Activated T-cell treated with anti-CD3 and anti-CD28 coated beads, Interleukin-2, amount 50 U/mL, for 24 hours (primary cell): ENCODE measurements around the gene SYCE1.
"Not testable (repeated sequence)": the region's sequence is repeated elsewhere in the genome, so short reads cannot be mapped to it uniquely, and the experiment has no call there.

Experiments
- DNase-seq: peaks from one replicate; pipeline ENCODE4 v3.0.0-alpha.2; 2020
- H3K27ac Mint-ChIP-seq: 2 replicates; pipeline ENCODE4 v1.8.0; 2020; ENCODE audit warnings: mild to moderate bottlenecking, mixed read lengths
- H3K27me3 Mint-ChIP-seq: 2 replicates; pipeline ENCODE4 v1.8.0; 2020; ENCODE audit warnings: mixed read lengths
- H3K36me3 Mint-ChIP-seq: 2 replicates; pipeline ENCODE4 v1.8.0; 2020; ENCODE audit warnings: low read depth, mixed read lengths
- H3K4me1 Mint-ChIP-seq: 2 replicates; pipeline ENCODE4 v1.8.0; 2020; ENCODE audit warnings: low read depth, mixed read lengths
- H3K4me3 Mint-ChIP-seq: 2 replicates; pipeline ENCODE4 v1.8.0; 2020; ENCODE audit warnings: mild to moderate bottlenecking, moderate library complexity, mixed read lengths
- H3K9me3 Mint-ChIP-seq: 2 replicates; pipeline ENCODE4 v1.8.0; 2020; ENCODE audit warnings: mixed read lengths

SYCE1 gene, protein sequence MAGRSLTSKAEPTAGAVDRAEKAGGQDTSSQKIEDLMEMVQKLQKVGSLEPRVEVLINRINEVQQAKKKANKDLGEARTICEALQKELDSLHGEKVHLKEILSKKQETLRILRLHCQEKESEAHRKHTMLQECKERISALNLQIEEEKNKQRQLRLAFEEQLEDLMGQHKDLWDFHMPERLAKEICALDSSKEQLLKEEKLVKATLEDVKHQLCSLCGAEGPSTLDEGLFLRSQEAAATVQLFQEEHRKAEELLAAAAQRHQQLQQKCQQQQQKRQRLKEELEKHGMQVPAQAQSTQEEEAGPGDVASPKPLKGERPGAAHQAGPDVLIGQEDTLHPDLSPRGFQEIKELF

DNA sequence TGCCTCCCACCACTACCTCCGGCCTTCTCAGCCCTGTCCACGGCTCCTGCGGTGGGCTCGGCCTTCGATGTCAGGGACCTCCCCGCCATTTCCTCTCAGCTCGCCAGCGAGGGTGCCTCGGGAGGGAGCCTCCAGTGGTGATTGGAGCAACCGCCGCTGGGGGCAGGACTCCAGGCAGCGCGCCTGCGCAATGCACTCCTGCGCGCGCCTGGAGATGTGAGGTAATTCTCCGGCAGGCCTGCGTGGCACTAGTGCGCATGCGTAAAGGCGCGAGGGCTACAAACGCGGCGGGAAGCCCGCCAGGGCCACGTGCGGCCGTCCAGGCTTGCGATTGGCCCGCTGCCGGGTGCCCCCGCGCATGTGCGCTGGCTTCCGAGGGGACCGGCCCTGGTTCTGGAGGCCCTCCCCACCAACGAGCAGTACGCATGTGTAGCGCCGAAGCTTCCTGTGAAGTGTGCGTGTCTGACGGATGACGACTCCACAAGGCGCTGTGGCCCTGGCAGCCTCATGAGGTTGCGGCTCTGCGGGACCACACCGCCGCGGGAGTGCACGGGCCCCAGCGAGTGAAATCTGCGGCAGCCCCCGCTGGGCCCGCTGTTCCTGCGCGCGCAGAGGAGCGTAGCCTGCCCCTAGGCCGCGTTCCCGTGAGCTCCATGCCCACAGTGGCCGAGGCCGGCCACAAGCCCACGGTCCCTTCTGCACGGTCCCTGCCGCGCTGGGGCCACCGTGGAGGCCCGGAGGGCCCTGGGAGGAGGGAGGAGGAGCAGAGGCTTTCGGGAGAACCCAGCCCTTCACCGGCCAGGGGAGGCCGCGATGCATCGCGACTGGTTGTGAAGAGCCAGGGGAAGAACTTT, at the start of gene SYCE1:
SYCE1 (minus strand) TSS at position 143 of the 854 bp plus-strand sequence; CDS start at position 89, 54 bp downstream.
- Mint-ChIP-seq H3K4me1 (no peaks in the 10 kb centered on the region), H3K9me3 (no peaks in the 10 kb centered on the region), H3K27ac (no peak within 1 kb of the TSS), H3K27me3 (peaks cover 14% of the 10 kb centered on the region), H3K36me3 (no peaks in the 10 kb centered on the region), H3K4me3 (no peak within 1 kb of the TSS)
- no peak for DNase-seq

DNA sequence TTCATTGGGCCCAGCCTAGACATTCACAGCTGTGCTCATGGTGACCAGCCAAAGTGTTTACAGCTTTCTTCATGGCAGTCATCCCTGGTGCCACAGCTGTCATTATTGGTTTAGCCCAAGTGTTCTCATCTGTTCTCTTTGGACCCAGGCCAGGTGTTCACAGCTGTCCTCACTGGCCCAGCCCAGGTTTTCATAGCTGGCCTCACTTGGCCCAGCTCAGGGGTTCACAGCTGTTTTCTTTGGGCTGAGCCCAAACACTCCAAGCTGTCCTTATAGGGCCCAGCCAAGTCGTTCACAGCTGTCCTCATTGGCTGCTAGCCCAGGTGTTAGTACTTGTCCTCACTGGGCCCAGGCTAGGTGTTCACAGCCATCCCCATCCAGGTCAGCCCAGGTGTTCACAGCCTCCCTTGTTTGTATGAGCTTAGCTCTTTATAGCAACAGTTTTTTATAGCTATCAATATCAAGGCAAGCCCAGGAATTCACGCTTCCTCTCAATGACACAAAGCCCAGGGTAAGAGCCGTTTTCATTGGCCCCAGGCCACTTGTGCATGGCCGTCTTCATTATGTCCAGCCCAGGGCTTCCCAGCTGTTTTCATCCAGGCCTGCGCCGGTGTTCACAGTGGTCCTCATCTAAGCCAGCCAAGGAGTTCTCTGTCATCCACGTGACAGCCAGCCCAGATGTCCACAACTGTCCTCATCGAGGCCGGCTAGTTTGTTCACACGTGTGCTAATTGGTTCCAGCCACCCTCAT, 49.6 kb upstream of the SYCE1 start:
- Mint-ChIP-seq H3K9me3 (peaks cover 5% of the 10 kb centered on the region), H3K4me3 (no peak overlapping the region), H3K4me1 (no peaks in the 10 kb centered on the region), H3K27me3 (peaks cover 11% of the 10 kb centered on the region), H3K36me3 (no peaks in the 10 kb centered on the region), H3K27ac (no peak overlapping the region)
- no peak for DNase-seq

DNA sequence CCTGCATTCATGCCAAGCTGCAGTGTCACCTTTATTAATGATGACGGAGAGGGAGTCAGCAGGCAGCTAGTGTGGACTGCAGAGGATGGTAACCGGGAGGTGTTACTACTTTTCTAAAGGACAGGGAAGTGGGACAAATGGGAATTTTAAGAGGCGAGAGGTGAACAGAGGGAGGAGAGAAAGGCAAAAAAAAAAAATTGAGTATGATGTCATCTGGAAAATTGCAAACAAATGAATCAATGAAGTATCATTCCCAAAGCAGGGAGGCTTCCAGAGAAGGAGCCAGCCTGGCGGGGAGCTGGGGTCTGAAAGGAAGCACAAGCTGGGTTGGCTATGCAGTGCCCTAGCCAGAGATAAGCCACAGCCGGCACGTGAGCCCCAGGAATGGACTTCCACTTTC, 48.3 kb upstream of the SYCE1 start:
- Mint-ChIP-seq H3K27me3 (peaks cover 17% of the 10 kb centered on the region), H3K9me3 (peaks cover 5% of the 10 kb centered on the region), H3K4me3 (no peak overlapping the region), H3K4me1 (no peaks in the 10 kb centered on the region), H3K27ac (no peak overlapping the region), H3K36me3 (no peaks in the 10 kb centered on the region)
- DNase-seq = no peak

DNA sequence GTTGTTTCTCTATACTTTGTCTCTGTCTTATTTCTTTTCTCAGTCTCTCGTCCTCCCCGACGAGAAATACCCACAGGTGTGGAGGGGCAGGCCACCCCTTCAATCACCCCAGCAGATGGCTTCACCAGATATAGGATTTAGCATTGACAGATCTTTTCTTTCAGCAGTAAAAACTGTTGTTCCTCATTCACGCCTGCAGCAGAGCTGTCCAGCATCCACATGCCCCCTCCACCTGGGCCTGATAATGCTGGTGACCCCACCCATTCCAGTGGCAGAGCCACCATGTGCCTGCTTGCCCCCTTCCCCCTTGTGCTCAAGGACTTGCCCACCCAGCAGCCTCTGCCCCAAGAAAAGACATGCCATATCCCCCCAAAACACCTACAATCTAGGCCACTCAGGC, 45.7 kb upstream of the SYCE1 start:
- no peaks in the 10 kb centered on the region for H3K36me3 Mint-ChIP-seq
- DNase-seq = no peak

DNA sequence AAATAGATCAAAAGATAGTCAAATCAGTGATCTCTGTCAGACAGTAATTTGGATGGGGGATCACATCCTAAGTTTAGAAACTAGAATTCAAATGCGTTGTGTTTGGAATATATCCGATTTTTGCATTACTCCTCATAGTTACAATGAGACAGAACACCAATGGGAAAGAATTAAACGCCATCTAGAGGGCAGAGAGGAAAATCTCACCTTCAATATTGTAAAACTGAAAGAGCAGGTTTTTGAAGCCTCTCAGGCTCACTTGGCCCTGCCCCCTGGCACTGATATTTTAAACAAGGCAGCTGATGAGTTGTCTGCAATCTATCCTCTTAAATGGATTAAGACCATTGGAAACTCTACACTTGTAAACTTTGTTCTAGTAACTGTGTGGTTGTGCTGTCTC, 43.5 kb upstream of the SYCE1 start:
- H3K27me3 Mint-ChIP-seq = peaks cover 50% of the 10 kb centered on the region
- DNase-seq = no peak
- H3K9me3 Mint-ChIP-seq = peaks cover 8% of the 10 kb centered on the region
- no peaks in the 10 kb centered on the region for H3K4me1 Mint-ChIP-seq
- no peaks in the 10 kb centered on the region for H3K36me3 Mint-ChIP-seq
- H3K27ac Mint-ChIP-seq = no peak overlapping the region
- H3K4me3 Mint-ChIP-seq = no peak overlapping the region

More for the DNA sequence above, 45.7 kb upstream of the SYCE1 start:
- peaks cover 8% of the 10 kb centered on the region for H3K9me3 Mint-ChIP-seq
- peaks cover 35% of the 10 kb centered on the region for H3K27me3 Mint-ChIP-seq
- no peaks in the 10 kb centered on the region for H3K4me1 Mint-ChIP-seq
- no peak overlapping the region for H3K27ac Mint-ChIP-seq
- no peak overlapping the region for H3K4me3 Mint-ChIP-seq

DNA sequence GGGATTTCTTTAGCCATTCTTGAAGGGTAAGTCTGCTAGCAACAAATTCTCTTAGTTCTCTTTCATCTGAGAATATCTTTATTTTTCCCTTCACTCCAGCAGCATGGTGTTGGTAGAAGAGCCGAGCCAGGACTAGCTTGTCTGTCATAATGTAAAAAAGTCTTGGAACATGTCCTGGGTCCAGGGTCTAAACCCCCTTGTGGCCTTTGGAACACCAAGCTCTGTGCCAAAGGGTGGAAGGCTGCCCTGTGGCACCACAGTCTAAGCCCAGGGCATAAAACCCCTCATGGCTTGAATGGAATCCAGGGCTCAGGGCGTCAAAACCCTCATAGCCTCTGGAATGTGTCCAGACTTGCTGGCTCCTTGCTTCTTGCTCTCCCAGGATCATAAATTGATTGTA, 38.1 kb upstream of the SYCE1 start:
- not testable (repeated sequence) for H3K4me1 Mint-ChIP-seq, DNase-seq, H3K27ac Mint-ChIP-seq, H3K9me3 Mint-ChIP-seq, H3K4me3 Mint-ChIP-seq, H3K36me3 Mint-ChIP-seq
- peaks cover 70% of the 10 kb centered on the region for H3K27me3 Mint-ChIP-seq

DNA sequence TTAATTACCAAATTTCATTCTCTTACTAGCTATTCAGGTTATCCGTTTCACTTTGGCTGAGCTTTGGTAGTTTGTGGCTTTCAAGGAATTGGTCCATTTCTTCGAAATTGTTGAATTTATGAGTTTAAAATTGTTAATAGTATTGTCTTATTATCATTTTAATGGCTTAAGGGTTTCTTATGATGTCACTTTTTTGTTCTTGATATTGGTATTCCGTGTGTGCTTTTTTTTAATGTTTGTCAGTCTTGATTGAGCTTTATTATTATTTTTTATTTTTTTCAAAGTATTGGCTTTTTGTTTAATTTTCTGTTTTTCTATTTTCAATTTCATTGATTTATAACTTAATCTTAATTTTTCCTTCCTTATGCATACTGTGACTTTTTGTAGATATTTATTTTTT, 35.3 kb upstream of the SYCE1 start:
- no peaks in the 10 kb centered on the region for H3K4me1 Mint-ChIP-seq
- no peak for DNase-seq
- H3K27me3 Mint-ChIP-seq = peaks cover 68% of the 10 kb centered on the region
- H3K27ac Mint-ChIP-seq = no peak overlapping the region
- no peak overlapping the region for H3K4me3 Mint-ChIP-seq
- no peaks in the 10 kb centered on the region for H3K9me3 Mint-ChIP-seq
- no peaks in the 10 kb centered on the region for H3K36me3 Mint-ChIP-seq

DNA sequence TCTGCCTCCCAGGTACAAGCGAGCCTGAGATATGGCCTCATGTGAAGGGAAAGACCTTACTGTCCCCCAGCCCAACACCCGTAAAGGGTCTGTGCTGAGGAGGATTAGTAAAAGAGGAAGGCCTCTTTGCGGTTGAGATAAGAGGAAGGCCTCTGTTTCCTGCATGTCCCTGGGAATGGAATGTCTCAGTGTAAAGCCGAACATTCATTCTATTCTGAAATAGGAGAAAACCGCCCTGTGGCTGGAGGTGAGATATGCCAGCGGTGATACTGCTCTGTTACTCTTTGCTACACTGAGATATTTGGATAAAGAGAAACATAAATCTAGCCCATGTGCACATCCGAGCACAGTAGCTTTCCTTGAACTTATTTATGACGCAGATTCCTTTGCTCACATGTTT, 34.5 kb upstream of the SYCE1 start:
- H3K4me3 Mint-ChIP-seq, H3K27ac Mint-ChIP-seq, H3K36me3 Mint-ChIP-seq, H3K4me1 Mint-ChIP-seq, DNase-seq, H3K9me3 Mint-ChIP-seq: not testable (repeated sequence)
- H3K27me3 Mint-ChIP-seq = peaks cover 69% of the 10 kb centered on the region

DNA sequence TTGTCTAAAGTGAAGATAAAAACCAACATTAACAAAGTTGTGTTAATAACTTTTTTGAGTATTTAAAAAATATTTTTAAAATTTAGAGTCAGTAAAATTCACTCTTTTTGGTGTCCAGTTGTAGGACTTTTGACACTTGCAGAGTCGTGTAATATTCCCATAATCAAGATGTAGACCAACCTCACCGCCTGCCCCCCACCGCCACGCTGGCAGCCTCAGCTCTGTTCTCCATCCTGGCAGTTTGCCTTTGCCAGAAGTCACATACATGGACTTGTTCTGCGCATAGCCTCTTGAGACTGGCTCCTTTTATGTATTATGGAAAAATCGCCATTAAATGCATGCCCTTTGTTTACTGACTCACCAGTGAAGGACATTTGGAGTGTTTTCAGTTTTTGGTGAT, 27.3 kb upstream of the SYCE1 start:
- H3K4me1 Mint-ChIP-seq = no peaks in the 10 kb centered on the region
- DNase-seq = no peak
- H3K27ac Mint-ChIP-seq = no peak overlapping the region
- no peaks in the 10 kb centered on the region for H3K9me3 Mint-ChIP-seq
- H3K36me3 Mint-ChIP-seq = no peaks in the 10 kb centered on the region
- no peak overlapping the region for H3K4me3 Mint-ChIP-seq
- H3K27me3 Mint-ChIP-seq = peaks cover 38% of the 10 kb centered on the region

DNA sequence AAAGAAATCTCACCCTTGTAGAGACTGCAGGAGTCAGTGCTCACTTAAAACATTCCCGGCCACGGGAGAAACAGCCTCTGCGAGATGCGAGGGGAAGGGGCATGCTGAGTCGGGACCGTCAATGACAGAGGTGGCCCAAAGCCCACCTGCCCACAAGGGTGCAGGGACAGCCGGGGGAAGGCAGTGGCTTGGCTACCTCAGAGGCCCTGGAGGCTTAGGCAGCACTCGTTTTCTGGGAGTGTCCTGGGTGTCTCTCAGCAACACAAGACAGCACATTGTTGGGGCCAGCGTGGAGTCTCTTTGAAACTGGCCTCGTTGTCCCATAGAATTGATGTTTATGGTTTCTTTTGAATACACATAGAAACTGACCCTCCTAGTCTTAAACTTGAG, 25.6 kb upstream of the SYCE1 start:
- peaks cover 3% of the 10 kb centered on the region for H3K9me3 Mint-ChIP-seq
- no peaks in the 10 kb centered on the region for H3K36me3 Mint-ChIP-seq
- no peaks in the 10 kb centered on the region for H3K4me1 Mint-ChIP-seq
- no peak for DNase-seq
- peaks cover 32% of the 10 kb centered on the region for H3K27me3 Mint-ChIP-seq
- H3K4me3 Mint-ChIP-seq = no peak overlapping the region
- no peak overlapping the region for H3K27ac Mint-ChIP-seq

DNA sequence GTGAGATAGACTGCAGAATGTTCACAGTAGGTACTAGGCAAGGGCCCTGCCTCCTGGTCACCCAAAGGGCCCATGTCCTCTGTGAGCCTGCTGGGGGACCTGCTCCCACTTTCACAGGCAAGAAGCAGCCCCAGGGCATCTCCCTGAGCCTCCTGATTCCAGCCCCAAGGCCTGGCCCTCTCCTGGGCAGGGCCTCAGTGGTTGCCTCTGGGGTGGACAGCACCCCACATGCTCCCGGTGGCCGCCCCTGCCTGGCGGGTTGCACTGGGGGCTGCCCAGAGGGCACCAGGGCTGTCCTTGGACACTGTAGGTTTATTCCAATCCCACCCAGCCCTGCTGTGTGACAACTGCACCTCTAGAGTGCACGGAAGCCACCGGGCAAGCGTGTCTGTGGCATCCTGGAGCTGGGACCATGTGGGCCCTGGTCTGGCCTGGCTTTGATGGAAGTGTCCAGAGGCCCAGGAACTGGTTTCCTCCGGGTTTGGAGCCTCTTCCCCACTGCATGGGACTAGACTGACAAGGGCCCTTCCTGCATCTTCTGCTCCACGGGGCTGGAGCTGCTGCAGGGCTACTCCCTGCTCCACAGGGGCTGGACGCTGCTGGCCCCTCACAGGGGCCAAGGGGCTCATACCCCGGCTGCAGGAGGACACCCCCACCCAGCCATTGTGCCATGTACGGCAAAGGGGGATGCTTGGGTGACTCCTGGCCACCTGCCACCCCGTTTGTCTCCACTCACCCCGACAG, 25.0 kb upstream of the SYCE1 start:
- Mint-ChIP-seq H3K36me3 (no peaks in the 10 kb centered on the region), H3K4me3 (no peak overlapping the region), H3K27ac (no peak overlapping the region), H3K4me1 (no peaks in the 10 kb centered on the region), H3K9me3 (peaks cover 3% of the 10 kb centered on the region), H3K27me3 (peaks cover 29% of the 10 kb centered on the region)
- no peak for DNase-seq

DNA sequence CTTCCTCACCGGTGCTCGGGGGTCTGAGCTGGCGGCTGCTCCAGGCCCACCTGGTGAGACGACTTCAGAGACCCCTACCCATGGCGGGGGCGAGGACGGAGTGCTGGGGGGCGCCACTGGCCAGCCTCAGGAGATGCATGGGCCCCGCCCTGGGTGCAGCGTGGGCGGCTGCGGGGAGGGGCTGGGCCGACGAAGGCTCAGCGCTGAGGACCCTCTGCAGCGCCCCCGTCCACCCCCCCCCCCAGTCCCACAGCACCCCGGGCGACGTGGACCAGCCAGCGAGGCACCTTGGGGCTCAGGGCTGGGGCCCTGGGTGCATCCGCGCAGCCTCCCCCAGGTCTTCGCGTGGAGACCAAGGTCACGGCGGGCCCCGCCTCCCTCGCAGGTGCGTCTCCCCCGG, 11.7 kb upstream of the SYCE1 start:
- peaks cover 12% of the 10 kb centered on the region for H3K9me3 Mint-ChIP-seq
- H3K27me3 Mint-ChIP-seq = peaks cover 13% of the 10 kb centered on the region
- not testable (repeated sequence) for DNase-seq, H3K27ac Mint-ChIP-seq, H3K4me3 Mint-ChIP-seq, H3K36me3 Mint-ChIP-seq, H3K4me1 Mint-ChIP-seq

DNA sequence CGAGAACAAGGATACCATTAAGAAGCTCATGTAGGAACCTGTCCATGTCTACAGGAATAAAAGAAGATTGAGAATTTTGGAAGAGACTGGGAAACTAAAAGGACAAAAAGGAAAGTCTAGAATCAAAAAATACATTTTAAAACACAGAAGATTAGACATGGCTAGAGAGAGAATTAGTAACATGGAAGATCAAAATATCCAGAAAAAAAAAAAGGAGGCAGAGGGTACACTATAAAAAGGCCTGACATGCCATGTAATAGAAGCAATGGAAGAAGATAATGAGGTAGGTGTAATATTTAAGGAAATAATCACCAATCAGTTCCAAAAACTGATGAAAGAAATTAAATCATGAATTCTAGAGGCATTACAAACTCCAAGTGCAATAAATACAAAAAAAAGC, 8.1 kb upstream of the SYCE1 start:
- peaks cover 14% of the 10 kb centered on the region for H3K9me3 Mint-ChIP-seq
- H3K4me3 Mint-ChIP-seq, H3K27ac Mint-ChIP-seq, H3K36me3 Mint-ChIP-seq, DNase-seq, H3K27me3 Mint-ChIP-seq, H3K4me1 Mint-ChIP-seq: not testable (repeated sequence)

DNA sequence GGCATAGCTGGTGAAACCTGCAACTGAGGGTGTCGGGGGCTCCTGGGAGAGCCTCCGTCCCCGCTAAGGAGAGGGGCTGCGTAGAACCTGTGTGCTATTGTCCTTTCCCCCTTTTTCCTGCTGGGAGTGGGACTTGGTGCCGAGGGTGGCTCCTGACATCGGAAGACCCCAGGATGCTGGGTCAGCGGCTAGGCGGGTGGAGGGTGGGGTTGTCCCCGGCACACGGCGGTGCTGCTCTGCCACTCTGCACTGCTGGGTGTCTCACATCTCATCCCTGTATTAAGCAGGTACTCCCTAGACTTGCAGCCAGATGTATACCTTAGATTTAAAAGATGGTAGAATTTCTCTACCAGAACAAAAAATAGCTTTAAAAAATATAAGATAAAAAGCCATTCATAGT, 6.7 kb upstream of the SYCE1 start:
- not testable (repeated sequence) for H3K4me1 Mint-ChIP-seq, DNase-seq, H3K27ac Mint-ChIP-seq, H3K36me3 Mint-ChIP-seq, H3K4me3 Mint-ChIP-seq, H3K27me3 Mint-ChIP-seq
- H3K9me3 Mint-ChIP-seq = peaks cover 14% of the 10 kb centered on the region
